HepG2 (cell line): ENCODE measurements around the gene NEIL3. TPM values are rescaled to one million over a fixed set of nuclear protein-coding genes. Genes with fewer than 3 reads are reported as not detected.

ENCODE experiments used
- ATAC-seq: fragments of 200-7000 bp; cut with Tn5 transposase; 3 replicates; pipeline ENCODE4 v1.9.1; 2020; ENCODE audit warnings: mild to moderate bottlenecking, moderate library complexity
- BruUV-seq: library from RNA; stranded (reverse); fragments of 400-500 nt; replicated peaks from 2 replicates; lab custom pipeline; 2021; lab: Mats Ljungman, UMichigan
- CTCF ChIA-PET: fragments of 300-600 bp; formaldehyde crosslinking; extraction: SDS; loops from one replicate; lab custom pipeline; 2021; ENCODE audit warnings: low total read pairs, inconsistent platforms, low intra/inter-chr PET ratio; lab: Yijun Ruan, JAX
- POLR2A ChIA-PET: fragments of 350-600 bp; sonication (Branson Sonifier 250); formaldehyde crosslinking; loops from one replicate; lab custom pipeline; 2020; ENCODE audit warnings: antibody characterized with exemption, inconsistent platforms; lab: Yijun Ruan, JAX
- DNase-seq: peaks from one replicate; pipeline ENCODE4 v3.0.0-alpha.2; 2015; ENCODE audit warnings: low spot score
- FAIRE-seq: peaks from 3 replicates; lab custom pipeline; 2011; peaks lifted over from hg19 to GRCh38; lab: Jason Lieb, UNC
- H2AFZ ChIP-seq: one replicate; pipeline ENCODE4 v1.6.1; 2011; ENCODE audit warnings: low read length, inconsistent platforms
- H3K27ac ChIP-seq: fragments of 300-600 bp; 3 replicates; pipeline ENCODE4 v1.8.0; 2011; ENCODE audit warnings: mixed run types, mild to moderate bottlenecking, mixed read lengths, low read length, inconsistent platforms; ENCODE audit not compliant: insufficient read depth; ENCODE audit errors: extremely low read length
- H3K27me3 ChIP-seq, 2 experiments: fragments of 200-600 bp in 1 of 2; 2 replicates in 1 of 2; 3 replicates in 1 of 2; pipeline versions ENCODE4 v1.6.0 to v1.8.0; 2011; ENCODE audit warnings: low read length in 2 of 2, mild to moderate bottlenecking in 2 of 2, moderate library complexity in 2 of 2, inconsistent platforms in 1 of 2; ENCODE audit not compliant: insufficient read depth in 2 of 2, control insufficient read depth in 1 of 2
- H3K36me3 ChIP-seq, 2 experiments: fragments of 200-600 bp in 1 of 2; replicated peaks in 1 of 2; 2 replicates in 1 of 2; 3 replicates in 1 of 2; pipeline versions ENCODE4 v1.5.1 to v1.8.0; 2011; ENCODE audit warnings: low read length in 2 of 2, inconsistent platforms in 1 of 2; ENCODE audit not compliant: insufficient read depth in 2 of 2, control insufficient read depth in 1 of 2
- H3K4me1 ChIP-seq: 2 replicates; pipeline ENCODE4 v1.5.1; 2012; ENCODE audit warnings: low read length, inconsistent platforms; ENCODE audit not compliant: insufficient read depth
- H3K4me2 ChIP-seq: 2 replicates; pipeline ENCODE4 v1.6.0; 2011; ENCODE audit warnings: low read depth, low read length, inconsistent platforms
- H3K4me3 ChIP-seq, 3 experiments: fragments of 200-600 bp in 1 of 3; sonication (generic), shearing (Covaris generic) in 1 of 3; replicated peaks in 1 of 3; 2 replicates each; pipeline ENCODE4 v1.5.1; 2011 to 2016; ENCODE audit warnings: low read length in 3 of 3, inconsistent platforms in 2 of 3, low read depth in 2 of 3, mild to moderate bottlenecking in 2 of 3, control low read depth in 1 of 3, mixed read lengths in 1 of 3; ENCODE audit not compliant: insufficient read depth in 1 of 3
- H3K79me2 ChIP-seq: one replicate; pipeline ENCODE4 v1.6.1; 2011; ENCODE audit warnings: low read length, inconsistent platforms; ENCODE audit not compliant: insufficient read depth
- H3K9ac ChIP-seq: 2 replicates; pipeline ENCODE4 v1.6.0; 2011; ENCODE audit warnings: mild to moderate bottlenecking, low read depth, low read length, inconsistent platforms; ENCODE audit not compliant: insufficient read depth
- H3K9me3 ChIP-seq: 2 replicates; pipeline ENCODE4 v1.5.1; 2012; ENCODE audit warnings: mild to moderate bottlenecking, low read length
- H4K20me1 ChIP-seq: 2 replicates; pipeline ENCODE4 v1.6.0; 2011; ENCODE audit warnings: inconsistent platforms, mild to moderate bottlenecking, low read length, moderate library complexity; ENCODE audit not compliant: insufficient read depth
- ATF4 ChIP-seq, 2 experiments: fragments of 450-650 bp in 1 of 2; sonication (generic) in 1 of 2; formaldehyde crosslinking; IDR thresholded peaks; 2 replicates each; pipeline versions ENCODE4 v1.5.0 to v1.8.0; 2020 to 2022; ENCODE audit warnings: mild to moderate bottlenecking in 1 of 2, missing genetic modification reagents in 1 of 2
- GFI1 ChIP-seq: sonication (generic); formaldehyde crosslinking; IDR thresholded peaks from 2 replicates; pipeline ENCODE4 v1.5.0; 2020; ENCODE audit warnings: missing genetic modification reagents, mild to moderate bottlenecking, borderline replicate concordance
- GMEB1 ChIP-seq: sonication (generic); formaldehyde crosslinking; IDR thresholded peaks from 2 replicates; pipeline ENCODE4 v1.5.1; 2020; ENCODE audit warnings: missing genetic modification reagents, mild to moderate bottlenecking, borderline replicate concordance
- MBNL3 ChIP-seq: fragments of 250-450 bp; sonication (Bioruptor Pico); conservative IDR thresholded peaks from 2 replicates; pipeline ENCODE4 v1.8.0; 2022; ENCODE audit warnings: mild to moderate bottlenecking, inconsistent platforms
- ONECUT2 ChIP-seq: sonication (generic); formaldehyde crosslinking; IDR thresholded peaks from 2 replicates; pipeline ENCODE4 v1.4.0; 2020; ENCODE audit warnings: missing genetic modification reagents
- SMC3 ChIP-seq: IDR thresholded peaks from 2 replicates; pipeline ENCODE4 v1.6.1; 2011; ENCODE audit warnings: low read length, improper control_type of control experiment
- TBX2 ChIP-seq: sonication (generic); formaldehyde crosslinking; IDR thresholded peaks from 2 replicates; pipeline ENCODE4 v1.5.0; 2020; ENCODE audit warnings: missing genetic modification reagents, mild to moderate bottlenecking, borderline replicate concordance
- TOE1 ChIP-seq: sonication (generic); formaldehyde crosslinking; IDR thresholded peaks from 2 replicates; pipeline ENCODE4 v1.4.0; 2020; ENCODE audit warnings: mild to moderate bottlenecking, missing genetic modification reagents
- ZFP91 ChIP-seq: sonication (generic); formaldehyde crosslinking; IDR thresholded peaks from 2 replicates; pipeline ENCODE4 v1.9.0; 2022; ENCODE audit warnings: missing genetic modification reagents, mild to moderate bottlenecking, borderline replicate concordance
- ZMYM3 ChIP-seq: sonication (generic); formaldehyde crosslinking; IDR thresholded peaks from 2 replicates; pipeline ENCODE4 v1.5.1; 2020; ENCODE audit warnings: mild to moderate bottlenecking, missing genetic modification reagents
- ZNF33A ChIP-seq: sonication (generic); formaldehyde crosslinking; IDR thresholded peaks from 2 replicates; pipeline ENCODE4 v1.5.1; 2020; ENCODE audit warnings: missing genetic modification reagents, mild to moderate bottlenecking, moderate library complexity, borderline replicate concordance
- ZNF589 ChIP-seq: sonication (generic); formaldehyde crosslinking; conservative IDR thresholded peaks from 2 replicates; pipeline ENCODE4 v1.8.0; 2022; ENCODE audit warnings: mild to moderate bottlenecking, moderate library complexity, missing genetic modification reagents
- ZNF749 ChIP-seq: sonication (generic); formaldehyde crosslinking; IDR thresholded peaks from 2 replicates; pipeline ENCODE4 v1.8.0; 2022; ENCODE audit warnings: mild to moderate bottlenecking, missing genetic modification reagents, moderate library complexity, borderline replicate concordance
- ZNF780A ChIP-seq: sonication (generic); formaldehyde crosslinking; IDR thresholded peaks from 2 replicates; pipeline ENCODE4 v1.8.0; 2022; ENCODE audit warnings: mild to moderate bottlenecking, missing genetic modification reagents, moderate library complexity
- WGBS: methylation state at CpG from one replicate; pipeline ENCODE4 v1.1.6; 2017; ENCODE audit warnings: low lambda C conversion rate; 5-methylcytosine and 5-hydroxymethylcytosine counted together
- in situ Hi-C: cut with HindIII; loops from 2 replicates; pipeline ENCODE4 v1.10.0; 2017; ENCODE audit warnings: low pct_unique_long_range_greater_than_20kb; ENCODE audit not compliant: extremely low pct_ligation_motif_present
- intact Hi-C: fragments of 100-400 bp; cut with micrococcal nuclease; formaldehyde crosslinking; loops from one replicate; pipeline ENCODE4 v1.10.0; 2022; ENCODE audit not compliant: unreplicated experiment
- polyA plus RNA-seq, 8 experiments: library from polyadenylated mRNA; depleted of rRNA in 3 of 8; stranded (reverse) in 7 of 8; unstranded in 1 of 8; fragments of >200 nt; fragmentation: Illumina TruSeq in 4 of 8; extraction: Trizol in 4 of 8; gene quantifications; 2 replicates each; pipeline versions ENCODE4 v1.2.1 to v1.2.3, GENCODE V29; 2011 to 2016; ENCODE audit warnings: low read depth in 4 of 8, missing spikeins in 1 of 8, mixed read lengths in 1 of 8; ENCODE audit not compliant: insufficient read depth in 1 of 8
- total RNA-seq, 5 experiments: library from RNA; depleted of rRNA; stranded (reverse); fragments of >200 nt; fragmentation: Illumina TruSeq; extraction: Trizol; gene quantifications; 2 replicates each; pipeline ENCODE4 v1.2.3, GENCODE V29; 2016; ENCODE audit warnings: low read depth in 1 of 5

NEIL3 gene
- total and polyA plus RNA-seq, 2 of the 13 experiments (the other 11 are each of a cell fraction or from before 2014, with no cell fraction given), result 3.5 to 8.4 TPM

- CTCF ChIA-PET, result no interaction called here
- no TSS peak for BruUV-seq
- no peaks in the 10 kb centered on the region for H4K20me1 ChIP-seq
Measured at GRCh38 chr4:177308847-177309521, 690 bp upstream of the NEIL3 start.

More at GRCh38 chr4:177308847-177309521, 690 bp upstream of the NEIL3 start:
- H3K4me2 ChIP-seq, result peak overlapping the region; percentile 78
- POLR2A ChIA-PET, result no interaction called here
- H3K36me3 ChIP-seq, result no peaks in the 10 kb centered on the region
- H3K9ac ChIP-seq, result peak overlapping the region; percentile 50; the same call in 1 of the 2 replicates
- H3K9me3 ChIP-seq, result no peaks in the 10 kb centered on the region
- peaks cover 24% of the 10 kb centered on the region for H3K4me1 ChIP-seq
- 70% methylated on average over 8 of the region's 8 CpGs for WGBS
- no peak overlapping the region for H3K27ac ChIP-seq
- intact Hi-C loops (no loop called here), in situ Hi-C loops (no loop called here)
- H2AFZ ChIP-seq, result peak overlapping the region; percentile 75
- no peaks in the 10 kb centered on the region; a peak in 1 of 5 replicates for H3K27me3 ChIP-seq
- ATAC-seq (no peak), DNase-seq (no peak), FAIRE-seq (no peak)
- peak overlapping the region; percentile 74 to 85 (median 76) for H3K4me3 ChIP-seq
- peaks cover 6% of the 10 kb centered on the region for H3K79me2 ChIP-seq
- no peak for TF ChIP-seq ONECUT2 (CRISPR knock-in tag)
- no peak for TF ChIP-seq MBNL3 (CRISPR knock-in tag)
- no peak for TF ChIP-seq TOE1 (CRISPR knock-in tag)
- TF ChIP-seq ZNF33A (CRISPR knock-in tag), result no peak
- no peak for TF ChIP-seq ZFP91 (CRISPR knock-in tag)
- TF ChIP-seq ATF4 (CRISPR knock-in tag; IDR thresholded peaks at IDR 0.05), result no peak
- TF ChIP-seq ZNF589 (CRISPR knock-in tag), result no peak
- no peak for TF ChIP-seq GFI1
- no peak for TF ChIP-seq ZNF749 (CRISPR knock-in tag)
- TF ChIP-seq TBX2, result no peak
- no peak for TF ChIP-seq GMEB1 (CRISPR knock-in tag)
- no peak for TF ChIP-seq ZNF780A (CRISPR knock-in tag)
- no peak for TF ChIP-seq SMC3
- no peak for TF ChIP-seq ZMYM3 (CRISPR knock-in tag)
